Activated gamma-delta T cell treated with Interleukin-2 at 50 U/mL for 16 hours (primary cell): Measurements from ENCODE around the gene ZFAND2B.
A peak's percentile ranks its signal among the peaks of the same experiment; 100 is the strongest.

Experiments used
- DNase-seq: peaks from one replicate; pipeline ENCODE4 v3.0.0-alpha.2; 2020

Gene ZFAND2B

DNA sequence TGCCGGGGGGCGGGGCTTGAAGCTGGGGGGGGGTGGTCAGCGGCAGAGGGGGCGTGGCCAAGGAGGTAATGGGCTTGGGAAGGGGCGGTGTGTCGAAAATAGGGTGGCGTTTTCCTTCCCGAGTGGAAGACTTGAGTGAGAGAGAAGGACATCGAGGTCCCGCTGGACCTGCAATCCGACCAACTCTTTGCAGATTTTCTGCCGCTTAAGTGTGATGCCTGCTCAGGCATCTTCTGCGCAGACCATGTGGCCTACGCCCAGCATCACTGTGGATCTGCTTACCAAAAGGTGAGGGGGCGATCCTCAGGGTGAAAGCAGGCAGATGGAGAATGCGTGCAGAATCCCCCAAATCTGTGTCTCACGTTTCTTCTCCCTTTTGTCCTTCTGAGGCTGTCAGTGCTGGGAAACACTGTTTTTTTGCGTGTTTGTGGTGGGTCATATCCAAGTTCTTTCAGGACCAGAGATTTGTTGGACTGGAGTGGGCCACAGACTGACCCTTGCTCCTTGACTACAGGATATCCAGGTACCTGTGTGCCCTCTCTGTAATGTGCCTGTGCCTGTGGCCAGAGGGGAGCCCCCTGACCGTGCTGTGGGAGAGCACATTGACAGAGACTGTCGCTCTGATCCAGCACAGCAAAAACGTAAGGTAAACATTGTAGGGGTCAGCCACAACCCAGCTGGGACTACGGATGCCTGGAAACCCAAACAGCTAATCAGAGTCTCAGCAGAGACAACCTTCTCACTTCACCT is 727 bp downstream of the ZFAND2B start:
- DNase-seq: no peak

GRCh38 chr2:219207884-219208740 is 1.5 kb downstream of the ZFAND2B start:
- no peak for DNase-seq

DNA sequence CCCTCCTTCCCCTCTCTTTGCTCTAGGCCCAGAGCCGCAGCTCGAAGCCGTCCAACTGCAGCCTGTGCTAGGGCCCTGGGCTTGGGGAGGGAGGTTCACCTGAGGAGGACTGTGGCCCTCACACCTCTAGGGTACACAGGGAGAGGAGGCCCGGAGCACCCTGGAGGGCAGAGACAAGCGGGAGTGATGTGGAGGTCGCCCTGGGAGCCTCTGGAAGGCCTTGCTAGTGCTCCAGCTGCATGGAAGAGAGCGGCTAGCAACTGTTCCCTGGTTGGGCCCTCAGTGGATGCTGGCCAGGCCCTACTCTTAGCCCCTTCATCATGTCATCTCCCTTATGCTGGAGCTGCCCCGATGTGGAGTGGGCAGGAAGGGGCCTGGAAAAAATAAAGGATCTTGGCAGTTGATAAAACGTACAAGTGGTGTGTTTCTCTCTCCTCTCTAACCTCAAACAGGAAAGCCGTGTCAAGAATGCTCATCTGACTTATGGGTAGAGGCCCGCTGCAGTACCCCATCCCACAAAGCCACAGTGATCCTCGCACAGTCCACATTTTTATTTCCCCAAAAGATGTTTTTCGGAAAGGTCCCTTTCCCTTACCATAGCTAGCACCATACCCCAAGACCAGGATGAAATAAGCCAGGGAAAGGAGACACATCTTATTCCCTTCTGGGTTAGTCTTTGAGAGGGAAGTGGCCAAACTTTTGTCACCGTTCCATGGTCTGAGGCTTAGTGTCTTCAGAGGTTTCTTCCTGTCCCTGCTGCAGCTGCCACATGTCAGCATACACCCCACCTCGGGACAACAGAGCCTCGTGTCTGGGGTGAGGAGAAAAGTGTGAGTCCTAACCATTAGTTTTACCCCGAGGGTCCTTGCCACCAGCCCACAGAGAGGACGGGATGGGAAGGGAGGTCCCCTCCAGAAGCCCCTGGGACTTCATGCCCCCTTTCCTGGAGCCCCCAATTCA is 2.9 kb downstream of the ZFAND2B start:
- no peak for DNase-seq

DNA sequence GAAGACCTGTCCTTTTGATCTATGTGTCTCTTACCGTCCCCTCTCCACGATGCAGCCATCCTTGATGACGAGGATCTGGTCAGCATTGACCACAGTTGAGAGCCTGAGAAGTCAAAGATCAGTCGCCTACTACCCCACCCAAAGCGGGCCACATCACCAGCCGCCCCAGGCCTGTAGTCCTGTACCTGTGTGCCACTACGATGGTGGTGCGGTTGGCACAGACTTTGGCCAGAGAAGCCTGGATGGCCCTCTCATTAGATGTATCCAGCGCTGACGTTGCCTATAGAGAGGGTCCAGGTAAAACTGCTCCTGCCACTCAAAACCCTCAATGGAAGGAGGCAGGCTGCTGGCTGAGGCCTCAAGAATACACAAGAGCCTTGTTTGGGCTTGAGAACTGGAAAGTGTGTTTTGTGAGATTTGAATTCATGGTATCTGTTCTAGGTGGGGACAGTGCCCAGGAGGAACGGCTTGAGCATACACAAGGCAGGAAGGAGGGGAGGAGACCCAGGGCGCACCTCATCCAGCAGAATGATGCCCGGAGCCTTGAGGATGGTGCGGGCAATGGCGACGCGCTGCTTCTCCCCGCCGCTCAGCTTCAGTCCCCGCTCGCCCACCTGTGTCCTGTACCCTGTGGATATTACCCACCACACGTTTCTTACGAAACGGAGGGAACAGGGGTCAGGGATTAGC is 3.8 kb downstream of the ZFAND2B start:
- no peak for DNase-seq

DNA sequence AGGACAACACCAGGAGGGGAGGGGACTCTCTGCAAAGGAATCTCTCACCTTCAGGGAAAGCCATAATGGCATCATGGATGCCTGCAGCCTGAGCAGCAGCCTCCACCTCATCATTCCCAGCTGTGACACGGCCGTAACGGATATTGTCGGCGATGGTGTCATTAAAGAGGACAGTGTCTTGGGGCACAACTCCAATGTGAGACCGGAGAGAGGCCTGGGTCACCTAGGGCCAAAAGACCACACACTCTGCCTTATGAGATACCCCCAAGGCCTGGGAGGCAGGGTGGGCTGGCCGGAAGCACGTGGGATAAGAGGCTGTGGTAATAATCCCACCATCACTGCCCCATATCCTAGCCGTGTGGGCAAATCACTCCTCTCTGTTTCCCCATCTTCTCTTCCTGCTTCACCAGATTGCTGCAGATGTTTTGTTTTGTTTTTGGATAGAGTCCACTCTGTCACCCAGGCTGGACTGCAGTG is 4.3 kb downstream of the ZFAND2B start:
- no peak for DNase-seq

- no peak for DNase-seq
Measured at GRCh38 chr2:219213026-219213415, 6.4 kb downstream of the ZFAND2B start.

GRCh38 chr2:219213486-219214071 is 7.0 kb downstream of the ZFAND2B start:
- DNase-seq: no peak

DNA sequence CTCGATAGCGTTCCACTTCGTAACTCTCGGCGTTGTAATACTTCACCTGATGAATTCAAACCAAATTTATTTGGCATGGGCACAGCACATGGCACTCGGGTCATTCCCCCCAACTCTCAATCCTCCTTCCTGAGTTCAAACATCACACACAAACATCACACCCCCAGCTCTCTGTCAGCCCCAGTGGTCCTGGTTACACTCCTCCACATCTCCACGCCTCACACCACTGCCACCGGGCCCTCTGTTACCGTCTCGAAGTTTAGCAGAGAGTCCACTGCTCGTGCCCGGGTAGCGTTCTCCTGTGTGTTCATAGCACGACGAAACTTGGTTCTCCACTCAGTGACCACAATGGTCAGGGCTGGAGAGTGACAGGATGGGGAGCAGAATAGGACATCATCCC is 7.6 kb downstream of the ZFAND2B start:
- no peak for DNase-seq

DNA sequence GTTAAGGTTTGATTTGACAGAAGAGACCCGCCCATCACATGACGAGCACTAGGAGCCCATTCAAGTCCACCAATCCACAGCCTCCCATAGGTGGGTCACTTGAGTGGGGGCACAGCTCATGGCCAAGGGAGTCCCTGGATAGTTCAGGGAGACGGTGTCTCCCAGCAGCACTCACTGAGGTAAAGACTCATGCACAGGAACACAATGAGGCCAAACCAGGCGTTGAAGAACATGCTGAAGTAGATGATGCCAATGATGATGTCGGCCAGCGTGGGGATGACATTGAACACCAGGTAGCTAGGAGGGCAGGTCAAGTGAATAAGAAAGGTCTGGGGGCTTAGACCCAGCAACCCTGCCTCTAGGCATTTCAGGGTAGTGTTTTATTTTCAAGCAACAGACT is 8.2 kb downstream of the ZFAND2B start:
- no peak for DNase-seq

- DNase-seq: no peak
Measured at GRCh38 chr2:219215871-219216534, 9.4 kb downstream of the ZFAND2B start.

- DNase-seq: no peak
Measured at GRCh38 chr2:219216535-219216915, 9.9 kb downstream of the ZFAND2B start.

DNA sequence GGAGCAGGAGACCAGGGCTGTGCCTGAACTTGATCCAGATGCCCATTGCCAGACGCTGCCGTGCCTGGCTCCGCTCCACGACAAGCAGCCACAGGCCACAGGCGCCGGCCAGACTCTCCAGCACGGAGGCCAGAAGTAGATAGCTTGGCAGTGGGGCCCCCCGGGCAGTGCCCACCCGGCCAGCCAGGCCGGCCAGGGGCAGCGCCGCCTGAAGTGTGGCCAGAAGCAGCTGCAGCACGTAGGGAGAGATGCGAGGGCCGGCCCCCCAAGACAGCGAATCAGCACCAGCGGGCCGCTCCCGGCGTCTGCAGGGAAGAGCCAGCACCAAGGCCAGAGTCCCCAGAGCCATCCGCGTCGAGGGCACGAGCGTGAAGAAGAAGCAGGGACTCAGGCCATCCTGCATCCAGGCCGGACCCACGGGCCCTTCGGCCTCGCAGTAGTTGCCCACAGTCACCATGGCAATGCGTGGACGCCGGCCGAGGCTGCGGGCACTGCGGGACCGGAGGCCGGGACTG is 11.7 kb downstream of the ZFAND2B start:
- DNase-seq: no peak

GRCh38 chr2:219218732-219219701 is 12.4 kb downstream of the ZFAND2B start, which contains the start of gene ABCB6:
TSS of gene ABCB6 (minus strand) at chr2:219218958. CDS start at chr2:219218673, 285 bp downstream.
- peak; percentile 79 for DNase-seq

DNA sequence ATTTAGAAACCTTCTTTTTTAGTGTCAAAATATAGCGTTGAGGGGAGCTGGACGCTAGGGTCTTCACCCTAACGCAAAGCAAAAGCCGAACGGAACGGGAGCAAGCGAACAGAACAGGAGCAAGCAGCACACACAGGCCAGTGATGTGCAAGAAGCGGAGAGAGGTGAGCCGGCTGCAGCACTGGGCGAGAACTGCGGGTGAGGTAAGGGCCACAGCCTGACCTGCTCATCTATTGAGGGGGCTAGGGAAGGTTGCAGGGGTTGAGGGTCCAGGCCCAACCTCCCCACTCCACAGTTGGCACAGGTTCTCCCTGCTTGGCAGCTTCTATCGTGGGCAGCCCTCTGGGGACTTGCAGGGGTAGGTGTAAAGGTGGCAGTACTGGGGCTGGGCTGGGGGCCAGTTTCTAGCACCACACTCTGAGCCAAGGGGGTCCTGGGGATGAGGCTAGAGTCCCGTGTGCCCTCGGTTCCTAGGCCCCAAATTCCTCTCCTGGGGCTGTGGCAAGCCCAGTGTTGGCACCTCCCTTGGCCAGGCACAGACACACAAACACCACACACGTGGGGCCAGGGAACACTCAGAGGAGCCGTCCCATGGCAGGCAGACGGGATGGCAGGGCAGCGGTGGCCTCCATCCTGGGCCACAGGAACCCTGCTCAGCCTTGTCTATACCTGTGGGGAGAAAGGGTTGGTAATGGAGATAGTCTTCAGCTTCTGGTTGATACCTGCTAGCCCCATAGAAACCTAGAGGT is 13.4 kb downstream of the ZFAND2B start:
- DNase-seq: no peak

GRCh38 chr2:219220652-219221402 is 14.2 kb downstream of the ZFAND2B start:
- DNase-seq: no peak

DNA sequence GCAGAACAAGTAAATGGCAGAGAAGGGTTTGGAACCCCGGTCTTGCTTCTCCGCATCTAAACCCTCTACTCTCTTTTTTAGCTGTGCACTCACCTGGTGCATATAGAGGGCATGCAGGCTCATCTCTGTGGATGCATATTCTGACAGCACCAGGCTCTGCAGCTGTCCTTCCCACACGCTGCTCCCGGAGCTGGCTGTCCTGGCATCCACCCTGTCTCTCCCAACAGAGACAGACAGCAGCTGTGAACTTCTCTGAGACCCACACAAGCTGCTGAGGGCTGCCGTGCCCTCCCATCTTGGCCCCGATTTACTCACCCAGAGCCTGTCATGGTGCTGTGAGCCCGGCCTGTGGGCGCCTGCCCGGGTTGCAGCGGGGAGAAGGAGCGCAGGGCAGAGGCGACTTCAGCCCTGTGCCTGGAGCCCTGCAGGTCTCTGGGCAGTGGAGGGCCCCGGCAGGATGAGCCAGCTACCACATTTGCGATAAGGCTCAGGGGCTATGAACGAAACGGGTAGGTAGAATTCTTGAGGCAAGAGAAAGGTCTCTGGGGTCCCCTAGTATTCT is 15.5 kb downstream of the ZFAND2B start:
- no peak for DNase-seq

DNA sequence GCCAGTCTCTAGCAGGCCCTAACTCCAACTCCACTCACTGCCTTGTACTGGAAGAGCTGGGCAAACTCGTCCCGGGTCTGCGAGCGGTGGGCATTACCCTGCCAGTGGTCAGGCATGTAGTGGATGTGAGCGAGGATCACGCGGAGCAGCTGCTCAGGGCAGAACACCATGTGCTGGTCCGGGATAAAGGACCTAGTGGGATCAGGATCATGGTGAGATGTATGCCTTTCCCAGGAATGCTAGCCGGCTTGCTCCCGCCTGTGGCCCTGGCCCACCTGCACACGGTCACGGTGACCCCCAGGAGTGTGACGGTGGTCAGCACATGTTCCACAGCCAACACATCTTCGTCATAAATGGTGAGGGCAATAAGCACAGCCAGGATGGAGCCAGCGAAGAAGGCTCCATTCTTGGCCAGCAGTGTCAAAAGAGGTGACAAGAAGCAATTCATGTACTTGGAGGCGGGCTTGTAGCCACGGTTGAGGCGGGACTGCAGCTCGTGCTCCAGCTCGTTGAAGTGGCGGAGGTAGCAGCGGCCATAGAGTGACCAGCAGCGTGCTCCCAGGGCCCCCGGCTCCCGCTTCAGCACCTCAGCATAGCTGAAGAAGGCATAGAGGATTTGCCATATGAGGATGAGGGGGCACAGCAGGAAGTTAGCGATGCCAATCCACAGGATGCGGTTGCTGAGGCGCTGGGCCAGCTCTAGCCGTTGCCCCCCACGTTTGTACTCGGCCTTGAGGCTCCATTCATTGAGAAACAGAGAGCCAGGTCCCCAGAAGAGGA is 17.4 kb downstream of the ZFAND2B start:
- no peak for DNase-seq
